Mesendoderm (in vitro differentiated cells): ENCODE measurements around the gene TMEM131.

Experiments
- DNase-seq: peaks from one replicate; pipeline ENCODE4 v3.0.0; 2013
- H2AK5ac ChIP-seq: 2 replicates; pipeline ENCODE4 v1.6.1; 2013; ENCODE audit warnings: low read length, inconsistent platforms
- H2BK120ac ChIP-seq: 2 replicates; pipeline ENCODE4 v1.6.1; 2013; ENCODE audit warnings: low read depth, mild to moderate bottlenecking, low read length, moderate library complexity, mixed read lengths
- H2BK15ac ChIP-seq: replicated peaks from 2 replicates; pipeline ENCODE4 v1.6.1; 2013; ENCODE audit warnings: low read depth, mild to moderate bottlenecking, moderate library complexity
- H2BK5ac ChIP-seq: 2 replicates; pipeline ENCODE4 v1.6.1; 2013; ENCODE audit warnings: low read length, inconsistent platforms
- H3K18ac ChIP-seq: 2 replicates; pipeline ENCODE4 v1.6.1; 2013; ENCODE audit warnings: mild to moderate bottlenecking, low read length, mixed read lengths
- H3K23ac ChIP-seq: one replicate; pipeline ENCODE4 v1.6.1; 2013; ENCODE audit warnings: low read length
- H3K27ac ChIP-seq: 2 replicates; pipeline ENCODE4 v1.5.1; 2013; ENCODE audit warnings: low read depth, mild to moderate bottlenecking, inconsistent platforms, low read length, moderate library complexity
- H3K27me3 ChIP-seq: 2 replicates; pipeline ENCODE4 v1.6.1; 2013; ENCODE audit warnings: low read length, control low read depth, mild to moderate bottlenecking, inconsistent platforms; ENCODE audit not compliant: insufficient read depth, poor library complexity
- H3K36me3 ChIP-seq: 2 replicates; pipeline ENCODE4 v1.6.1; 2013; ENCODE audit warnings: low read length, inconsistent platforms; ENCODE audit not compliant: control insufficient read depth, insufficient read depth
- H3K4ac ChIP-seq: one replicate; pipeline ENCODE4 v1.6.1; 2013; ENCODE audit warnings: low read depth, mild to moderate bottlenecking, low read length, moderate library complexity
- H3K4me1 ChIP-seq: 2 replicates; pipeline ENCODE4 v1.6.1; 2013; ENCODE audit warnings: low read depth, low read length, inconsistent platforms; ENCODE audit not compliant: control insufficient read depth
- H3K4me2 ChIP-seq: 2 replicates; pipeline ENCODE4 v1.6.1; 2013; ENCODE audit warnings: low read length
- H3K4me3 ChIP-seq: 2 replicates; pipeline ENCODE4 v1.5.1; 2013; ENCODE audit warnings: mild to moderate bottlenecking, low read length
- H3K56ac ChIP-seq: one replicate; pipeline ENCODE4 v1.6.1; 2013; ENCODE audit warnings: low read length
- H3K79me1 ChIP-seq: 2 replicates; pipeline ENCODE4 v1.6.1; 2013; ENCODE audit warnings: low read length, inconsistent platforms
- H3K79me2 ChIP-seq: 2 replicates; pipeline ENCODE4 v1.6.1; 2013; ENCODE audit warnings: mild to moderate bottlenecking, low read length; ENCODE audit not compliant: control insufficient read depth, insufficient read depth
- H3K9ac ChIP-seq: 2 replicates; pipeline ENCODE4 v1.6.1; 2013; ENCODE audit warnings: low read length, inconsistent platforms
- H4K5ac ChIP-seq: one replicate; pipeline ENCODE4 v1.6.1; 2013; ENCODE audit warnings: low read length
- H4K8ac ChIP-seq: one replicate; pipeline ENCODE4 v1.6.1; 2013; ENCODE audit warnings: low read depth, mild to moderate bottlenecking, control low read depth, low read length, moderate library complexity
- WGBS: extraction: QIAGEN DNeasy Blood & Tissue Kit; methylation state at CpG from one replicate; pipeline ENCODE4 v1.1.7; 2013; ENCODE audit warnings: low lambda C conversion rate, missing lambda C conversion rate; ENCODE audit not compliant: insufficient coverage; ENCODE audit errors: extremely low coverage; 5-methylcytosine and 5-hydroxymethylcytosine counted together

The TMEM131 gene

GRCh38 chr2:97994476-97994875, 1.3 kb downstream of the TMEM131 start:
- no peak overlapping the region for H4K8ac ChIP-seq
- H4K5ac ChIP-seq: no peak overlapping the region
- H3K27ac ChIP-seq: no peak overlapping the region
- peaks cover 7% of the 10 kb centered on the region for H3K4me1 ChIP-seq
- peaks cover 4% of the 10 kb centered on the region for H3K79me1 ChIP-seq
- peak overlapping the region; percentile 17 for H3K4me2 ChIP-seq
- no peak overlapping the region for H3K4ac ChIP-seq
- H3K9ac ChIP-seq: peak overlapping the region; percentile 74
- no peak overlapping the region for H3K18ac ChIP-seq
- no peak overlapping the region for H2BK120ac ChIP-seq
- H2BK15ac ChIP-seq: no peak overlapping the region
- WGBS: no CpG with 5 or more reads among the region's 4 CpGs
- H3K79me2 ChIP-seq: peaks cover 40% of the 10 kb centered on the region
- H3K4me3 ChIP-seq: peak overlapping the region; percentile 75
- H2BK5ac ChIP-seq: no peak overlapping the region
- H3K23ac ChIP-seq: no peak overlapping the region
- H3K56ac ChIP-seq: peak overlapping the region; percentile 88
- H2AK5ac ChIP-seq: no peak overlapping the region
- H3K27me3 ChIP-seq: no peaks in the 10 kb centered on the region
- DNase-seq: no peak
- no peaks in the 10 kb centered on the region for H3K36me3 ChIP-seq

- H3K4ac ChIP-seq: no peak overlapping the region
- H3K79me2 ChIP-seq: peaks cover 42% of the 10 kb centered on the region
- H3K9ac ChIP-seq: peak overlapping the region; percentile 60
- no peak overlapping the region for H3K23ac ChIP-seq
- no peak overlapping the region for H4K8ac ChIP-seq
- H2AK5ac ChIP-seq: no peak overlapping the region
- no peak overlapping the region for H2BK15ac ChIP-seq
- H3K4me3 ChIP-seq: no peak overlapping the region
- H3K79me1 ChIP-seq: peaks cover 4% of the 10 kb centered on the region
- no peak overlapping the region for H3K18ac ChIP-seq
- no peak overlapping the region for H4K5ac ChIP-seq
- H2BK120ac ChIP-seq: no peak overlapping the region
- peak overlapping the region; percentile 56 for H3K56ac ChIP-seq
- no peaks in the 10 kb centered on the region for H3K27me3 ChIP-seq
- H3K4me1 ChIP-seq: peaks cover 7% of the 10 kb centered on the region
- no CpG with 5 or more reads among the region's 6 CpGs for WGBS
- no peak overlapping the region for H2BK5ac ChIP-seq
- H3K36me3 ChIP-seq: no peaks in the 10 kb centered on the region
- peak overlapping the region; percentile 56 for H3K4me2 ChIP-seq
- H3K27ac ChIP-seq: no peak overlapping the region
- DNase-seq: no peak
Measured at GRCh38 chr2:97993926-97994325, 1.8 kb downstream of the TMEM131 start.

GRCh38 chr2:97992836-97993825, 2.6 kb downstream of the TMEM131 start:
- Histone ChIP-seq H3K4me2 (no peak overlapping the region), H3K23ac (no peak overlapping the region), H3K4ac (no peak overlapping the region), H3K27ac (no peak overlapping the region), H3K27me3 (no peaks in the 10 kb centered on the region), H3K4me1 (peaks cover 5% of the 10 kb centered on the region), H3K9ac (peak overlapping the region; percentile 16), H3K36me3 (no peaks in the 10 kb centered on the region), H4K5ac (no peak overlapping the region), H3K18ac (no peak overlapping the region), H3K79me1 (peaks cover 8% of the 10 kb centered on the region), H3K79me2 (peaks cover 48% of the 10 kb centered on the region), H3K56ac (no peak overlapping the region), H2BK120ac (no peak overlapping the region), H3K4me3 (no peak overlapping the region), H2BK5ac (no peak overlapping the region), H2AK5ac (no peak overlapping the region), H4K8ac (no peak overlapping the region), H2BK15ac (no peak overlapping the region)
- WGBS: no CpG with 5 or more reads among the region's 3 CpGs
- no peak for DNase-seq

GRCh38 chr2:97991081-97991856, 4.5 kb downstream of the TMEM131 start:
- no peak overlapping the region for H3K4me2 ChIP-seq
- no peak overlapping the region for H3K4ac ChIP-seq
- no peak overlapping the region for H3K4me3 ChIP-seq
- no peak overlapping the region for H2BK5ac ChIP-seq
- no peak overlapping the region for H4K5ac ChIP-seq
- H4K8ac ChIP-seq: no peak overlapping the region
- H2BK15ac ChIP-seq: no peak overlapping the region
- H3K9ac ChIP-seq: no peak overlapping the region
- H3K23ac ChIP-seq: no peak overlapping the region
- no peak overlapping the region for H2BK120ac ChIP-seq
- H3K27me3 ChIP-seq: no peaks in the 10 kb centered on the region
- no CpG with 5 or more reads among the region's 7 CpGs for WGBS
- H3K79me1 ChIP-seq: peaks cover 10% of the 10 kb centered on the region
- H3K79me2 ChIP-seq: peaks cover 55% of the 10 kb centered on the region
- H2AK5ac ChIP-seq: no peak overlapping the region
- peaks cover 5% of the 10 kb centered on the region for H3K4me1 ChIP-seq
- no peak overlapping the region for H3K56ac ChIP-seq
- no peak overlapping the region for H3K27ac ChIP-seq
- DNase-seq: no peak
- no peak overlapping the region for H3K18ac ChIP-seq
- no peaks in the 10 kb centered on the region for H3K36me3 ChIP-seq

- no CpG with 5 or more reads among the region's 2 CpGs for WGBS
Measured at GRCh38 chr2:97988722-97989121, 7.0 kb downstream of the TMEM131 start.

More at GRCh38 chr2:97988722-97989121, 7.0 kb downstream of the TMEM131 start:
- no peak overlapping the region for H2BK120ac ChIP-seq
- no peak overlapping the region for H3K23ac ChIP-seq
- H3K79me1 ChIP-seq: peaks cover 12% of the 10 kb centered on the region
- no peak overlapping the region for H2BK15ac ChIP-seq
- no peak for DNase-seq
- no peaks in the 10 kb centered on the region for H3K27me3 ChIP-seq
- no peak overlapping the region for H3K9ac ChIP-seq
- no peak overlapping the region for H3K18ac ChIP-seq
- H3K4me2 ChIP-seq: no peak overlapping the region
- no peak overlapping the region for H3K4ac ChIP-seq
- no peak overlapping the region for H2BK5ac ChIP-seq
- H3K4me1 ChIP-seq: peaks cover 2% of the 10 kb centered on the region
- H4K8ac ChIP-seq: no peak overlapping the region
- H3K79me2 ChIP-seq: peaks cover 50% of the 10 kb centered on the region
- no peak overlapping the region for H3K4me3 ChIP-seq
- no peak overlapping the region for H3K56ac ChIP-seq
- H4K5ac ChIP-seq: no peak overlapping the region
- H3K36me3 ChIP-seq: no peaks in the 10 kb centered on the region
- no peak overlapping the region for H2AK5ac ChIP-seq
- no peak overlapping the region for H3K27ac ChIP-seq
